Naive B cell (primary cell): ENCODE results near the gene SLC35F1. TPM values are rescaled to one million over a fixed set of nuclear protein-coding genes. Genes with fewer than 3 reads are reported as not detected.
A peak's percentile ranks its signal among the peaks of the same experiment; 100 is the strongest.
"Not testable (repeated sequence)": the region's sequence is repeated elsewhere in the genome, so short reads cannot be mapped to it uniquely, and the experiment has no call there.

Experiments
- ATAC-seq, 2 donors: fragments of 150-1000 bp; cut with Tn5 transposase; 2 replicates each; pipeline ENCODE4 v1.10.0; 2021; ENCODE audit warnings: low read depth in 2 of 2, mild to moderate bottlenecking in 2 of 2, moderate library complexity in 2 of 2
- DNase-seq: peaks from one replicate; pipeline ENCODE4 v3.0.0; 2022
- H3K27ac Mint-ChIP-seq, 6 donors: one replicate each; pipeline ENCODE4 v1.8.0; 2020 to 2022; ENCODE audit warnings: mild to moderate bottlenecking in 6 of 6, mixed read lengths in 6 of 6, moderate library complexity in 5 of 6, inconsistent platforms in 2 of 6
- H3K27me3 Mint-ChIP-seq, 3 donors: one replicate each; pipeline ENCODE4 v1.8.0; 2021 to 2022; ENCODE audit warnings: mixed read lengths in 3 of 3, mild to moderate bottlenecking in 1 of 3
- H3K36me3 Mint-ChIP-seq, 2 donors: one replicate each; pipeline ENCODE4 v1.8.0; 2020 to 2022; ENCODE audit warnings: mixed read lengths in 2 of 2, inconsistent platforms in 1 of 2, mild to moderate bottlenecking in 1 of 2
- H3K4me1 Mint-ChIP-seq, 3 donors: one replicate each; pipeline ENCODE4 v1.8.0; 2020 to 2022; ENCODE audit warnings: mixed read lengths in 3 of 3, inconsistent platforms in 1 of 3, mild to moderate bottlenecking in 1 of 3, moderate library complexity in 1 of 3
- H3K4me3 Mint-ChIP-seq, 8 donors: one replicate each; pipeline ENCODE4 v1.8.0; 2020 to 2022; ENCODE audit warnings: mild to moderate bottlenecking in 8 of 8, mixed read lengths in 8 of 8, moderate library complexity in 8 of 8, inconsistent platforms in 2 of 8
- H3K9me3 Mint-ChIP-seq, 7 donors: one replicate each; pipeline ENCODE4 v1.8.0; 2020 to 2022; ENCODE audit warnings: mixed read lengths in 7 of 7, mild to moderate bottlenecking in 5 of 7, inconsistent platforms in 2 of 7, moderate library complexity in 1 of 7
- polyA plus RNA-seq, 6 donors: library from polyadenylated mRNA; unstranded; fragments of 300-500 nt; fragmentation: Illumina TruSeq; gene quantifications; one replicate each; pipeline ENCODE4 v1.2.3, GENCODE V29; 2021; ENCODE audit warnings: low read depth in 6 of 6

Gene SLC35F1
- polyA plus RNA-seq, 6 donors from 2014 or later, result not detected

DNA sequence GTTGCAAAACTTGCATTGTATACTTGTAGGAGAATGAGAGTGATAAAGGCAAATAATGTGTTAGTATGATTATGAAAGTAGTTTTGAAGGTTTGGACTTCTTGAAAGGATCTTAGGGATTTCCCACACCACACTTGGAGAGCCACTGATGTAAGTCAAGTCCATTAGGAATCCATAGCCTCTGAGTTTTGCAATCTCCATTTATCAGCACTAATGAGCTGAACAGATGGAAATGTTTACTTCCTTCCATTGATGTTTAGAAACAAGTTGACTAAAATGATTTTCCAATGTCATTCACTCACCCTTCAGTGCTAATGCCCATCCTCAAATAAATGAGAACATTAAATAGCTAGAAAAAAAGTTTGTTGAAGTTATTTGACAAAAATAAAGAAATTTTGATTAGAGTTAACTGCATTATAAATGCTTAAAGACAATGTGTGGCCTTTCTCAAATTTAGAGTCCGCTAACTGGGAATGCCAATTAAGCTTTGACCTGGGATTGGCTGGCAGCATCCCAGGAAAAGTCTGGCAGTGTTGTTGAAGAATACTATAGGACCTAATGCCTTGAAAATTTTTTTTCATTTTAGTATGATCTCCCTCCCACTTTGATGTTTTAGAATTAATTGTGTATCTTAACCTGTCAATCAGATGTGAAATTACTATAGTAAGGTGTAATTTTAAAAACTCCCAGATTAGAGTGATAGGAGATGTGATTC lies 68.0 kb downstream of the SLC35F1 start:
- Mint-ChIP-seq H3K36me3 (no peaks in the 10 kb centered on the region), H3K27ac (no peak overlapping the region), H3K4me3 (no peak overlapping the region), H3K4me1 (no peaks in the 10 kb centered on the region), H3K27me3 (peaks cover 10 to 11% (median 11%) of the 10 kb centered on the region in 3 donors), H3K9me3 (peaks cover 6 to 15% (median 8%) of the 10 kb centered on the region in 7 donors)
- no peak for ATAC-seq
- DNase-seq, result no peak

DNA sequence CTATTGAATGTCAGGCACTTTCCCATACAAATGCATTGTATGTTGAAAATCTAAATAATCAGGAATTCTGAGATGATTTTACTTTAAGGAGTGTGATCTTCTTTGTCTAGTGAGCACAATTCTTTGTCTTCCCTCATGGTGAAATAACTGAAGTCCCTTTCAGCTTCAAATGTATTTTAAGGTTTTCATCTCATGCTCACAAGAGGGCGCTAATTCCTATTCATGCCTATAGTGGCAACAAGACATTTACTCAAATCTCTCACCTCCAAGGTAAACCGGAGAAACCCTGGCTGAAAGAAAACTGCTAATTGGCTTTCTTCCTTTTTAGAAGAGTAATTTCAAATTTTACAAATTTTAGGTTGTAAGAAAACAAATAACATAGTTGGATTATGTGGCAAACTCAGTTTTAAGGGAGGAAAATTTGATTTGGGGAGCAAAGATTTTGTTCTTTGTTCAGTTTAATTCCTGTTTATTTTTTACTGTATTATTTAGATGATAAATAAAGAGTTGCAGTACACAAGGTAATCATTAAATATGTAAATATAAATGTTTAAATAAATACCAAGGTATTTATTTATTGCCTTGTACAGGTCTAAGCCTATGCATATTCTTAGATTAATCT lies 69.1 kb downstream of the SLC35F1 start:
- H3K27ac Mint-ChIP-seq, result no peak overlapping the region
- H3K9me3 Mint-ChIP-seq, result peaks cover 6 to 10% (median 8%) of the 10 kb centered on the region in 7 donors
- peaks cover 17 to 18% (median 18%) of the 10 kb centered on the region in 3 donors for H3K27me3 Mint-ChIP-seq
- H3K36me3 Mint-ChIP-seq, result no peaks in the 10 kb centered on the region
- DNase-seq, result no peak
- no peak for ATAC-seq
- no peak overlapping the region for H3K4me3 Mint-ChIP-seq
- no peaks in the 10 kb centered on the region for H3K4me1 Mint-ChIP-seq

DNA sequence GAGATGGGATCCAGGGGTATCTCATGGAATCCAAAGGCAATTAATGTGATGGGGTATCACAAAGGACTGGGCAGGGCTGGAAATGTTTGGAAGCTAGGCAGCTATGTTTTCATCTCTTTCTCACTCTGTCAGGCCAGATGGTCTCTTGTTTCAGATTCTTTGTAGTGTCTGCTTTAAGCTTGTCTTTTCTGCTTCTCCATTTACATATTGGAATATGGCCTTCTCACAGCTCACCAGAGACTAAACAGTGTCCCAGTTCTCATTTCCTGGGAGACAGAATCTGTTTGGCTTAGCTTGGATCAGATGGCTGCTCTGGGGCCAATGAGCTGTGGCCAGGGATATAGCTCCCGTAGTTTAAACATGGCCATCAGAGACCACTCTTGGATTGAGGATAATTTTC lies 78.9 kb downstream of the SLC35F1 start:
- peaks cover 5 to 10% (median 7%) of the 10 kb centered on the region in 3 donors for H3K27me3 Mint-ChIP-seq
- no peak overlapping the region for H3K27ac Mint-ChIP-seq
- DNase-seq (no peak), ATAC-seq (no peak)
- H3K9me3 Mint-ChIP-seq, result peaks cover 0 to 2% (median 0%) of the 10 kb centered on the region in 7 donors
- no peaks in the 10 kb centered on the region for H3K4me1 Mint-ChIP-seq
- no peak overlapping the region for H3K4me3 Mint-ChIP-seq
- H3K36me3 Mint-ChIP-seq, result no peaks in the 10 kb centered on the region

DNA sequence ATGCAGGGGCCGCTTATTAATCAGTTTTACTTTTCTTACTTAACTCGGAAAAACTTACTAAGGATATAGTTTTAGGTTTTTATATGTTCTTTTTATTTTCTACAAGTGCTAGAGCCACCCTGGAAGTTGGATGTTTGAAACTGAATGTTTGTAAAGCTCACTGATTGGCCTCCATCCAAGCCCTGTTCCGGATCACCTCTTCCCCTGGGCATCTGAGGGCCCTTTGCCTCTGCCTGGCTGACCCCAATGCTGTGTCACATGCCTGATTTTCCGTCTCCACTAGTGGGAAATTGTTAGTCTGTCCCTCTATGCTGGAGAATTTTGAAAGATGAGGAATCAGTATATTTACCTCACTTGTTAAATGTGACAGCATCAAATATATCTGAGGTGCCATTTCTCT lies 79.3 kb downstream of the SLC35F1 start:
- no peaks in the 10 kb centered on the region for H3K4me1 Mint-ChIP-seq
- H3K9me3 Mint-ChIP-seq, result no peaks in the 10 kb centered on the region
- no peaks in the 10 kb centered on the region for H3K36me3 Mint-ChIP-seq
- DNase-seq (no peak), ATAC-seq (no peak)
- H3K27ac Mint-ChIP-seq, result no peak overlapping the region
- H3K4me3 Mint-ChIP-seq, result no peak overlapping the region
- H3K27me3 Mint-ChIP-seq, result peaks cover under 1 to 6% (median 4%) of the 10 kb centered on the region in 3 donors

DNA sequence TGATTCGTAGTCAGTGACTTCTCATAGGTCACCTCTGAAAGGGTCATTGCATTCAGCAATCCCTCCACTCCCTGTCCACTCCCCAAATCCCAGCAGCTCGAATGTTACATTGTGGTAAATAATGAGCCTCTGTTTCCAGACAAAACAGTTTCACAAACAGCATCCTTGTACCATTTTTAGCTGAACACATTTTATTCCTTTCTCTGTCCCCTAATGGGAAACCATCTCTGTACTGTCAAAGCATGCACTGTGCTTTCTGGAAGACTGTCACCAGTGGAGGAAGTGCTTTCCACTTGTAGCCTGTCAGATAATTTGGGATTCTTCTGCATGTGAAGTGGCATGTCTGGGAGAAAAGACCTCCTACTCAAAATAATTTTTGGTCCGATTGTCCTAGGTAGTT lies 82.0 kb downstream of the SLC35F1 start:
- ATAC-seq, result no peak
- H3K9me3 Mint-ChIP-seq, result no peaks in the 10 kb centered on the region
- no peak overlapping the region for H3K4me3 Mint-ChIP-seq
- peaks cover 4 to 6% (median 4%) of the 10 kb centered on the region in 3 donors for H3K27me3 Mint-ChIP-seq
- H3K27ac Mint-ChIP-seq, result peak overlapping the region in 1 of 6 donors; percentile 65
- H3K36me3 Mint-ChIP-seq, result no peaks in the 10 kb centered on the region
- DNase-seq, result no peak
- no peaks in the 10 kb centered on the region for H3K4me1 Mint-ChIP-seq

DNA sequence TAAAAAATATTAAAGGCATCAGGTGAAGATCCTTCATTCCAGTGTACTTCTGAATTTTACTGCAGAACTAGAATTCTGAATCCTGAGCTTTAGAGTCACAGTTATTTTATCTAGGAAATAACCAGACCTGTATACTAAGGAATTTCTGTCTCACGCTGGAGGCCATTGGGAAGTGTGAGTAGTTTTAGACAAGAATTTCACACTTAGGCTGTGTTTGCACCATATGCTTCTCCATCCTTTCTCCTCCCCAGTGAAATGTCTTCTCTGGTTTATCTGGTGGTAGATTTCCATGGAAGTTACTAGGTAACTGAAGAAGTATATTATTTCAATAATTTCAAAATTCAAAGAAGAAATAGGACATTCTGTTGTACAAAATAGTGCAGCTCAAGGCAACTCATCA lies 83.1 kb downstream of the SLC35F1 start:
- Mint-ChIP-seq H3K27me3 (peaks cover 4 to 8% (median 6%) of the 10 kb centered on the region in 3 donors), H3K36me3 (no peaks in the 10 kb centered on the region), H3K27ac (no peak overlapping the region), H3K4me1 (no peaks in the 10 kb centered on the region), H3K4me3 (no peak overlapping the region), H3K9me3 (no peaks in the 10 kb centered on the region)
- no peak for ATAC-seq
- no peak for DNase-seq

DNA sequence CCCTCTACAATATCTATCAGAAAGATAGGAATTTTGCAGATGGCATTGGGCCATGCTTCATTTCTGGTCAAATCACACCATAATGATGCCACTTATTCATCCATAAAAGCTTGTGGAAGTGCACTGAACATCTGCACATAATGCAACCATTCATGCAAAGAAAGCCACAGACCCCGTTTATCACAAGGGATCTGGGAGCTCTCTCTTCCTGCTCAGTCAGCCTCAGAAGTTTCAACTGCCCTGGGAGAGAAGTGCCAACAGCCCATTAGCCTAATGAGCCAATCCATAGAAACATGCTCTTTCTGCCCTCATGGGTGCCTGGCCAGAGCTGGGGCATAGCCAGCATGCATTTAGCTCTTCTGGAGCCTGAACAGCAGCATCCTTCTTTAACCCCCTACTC lies 85.8 kb downstream of the SLC35F1 start:
- no peak overlapping the region for H3K4me3 Mint-ChIP-seq
- no peaks in the 10 kb centered on the region for H3K4me1 Mint-ChIP-seq
- peaks cover 0 to 8% (median 4%) of the 10 kb centered on the region in 3 donors for H3K27me3 Mint-ChIP-seq
- ATAC-seq (no peak), DNase-seq (no peak)
- H3K9me3 Mint-ChIP-seq, result peaks cover 0 to 1% (median 0%) of the 10 kb centered on the region in 7 donors
- no peaks in the 10 kb centered on the region for H3K36me3 Mint-ChIP-seq
- H3K27ac Mint-ChIP-seq, result no peak overlapping the region

DNA sequence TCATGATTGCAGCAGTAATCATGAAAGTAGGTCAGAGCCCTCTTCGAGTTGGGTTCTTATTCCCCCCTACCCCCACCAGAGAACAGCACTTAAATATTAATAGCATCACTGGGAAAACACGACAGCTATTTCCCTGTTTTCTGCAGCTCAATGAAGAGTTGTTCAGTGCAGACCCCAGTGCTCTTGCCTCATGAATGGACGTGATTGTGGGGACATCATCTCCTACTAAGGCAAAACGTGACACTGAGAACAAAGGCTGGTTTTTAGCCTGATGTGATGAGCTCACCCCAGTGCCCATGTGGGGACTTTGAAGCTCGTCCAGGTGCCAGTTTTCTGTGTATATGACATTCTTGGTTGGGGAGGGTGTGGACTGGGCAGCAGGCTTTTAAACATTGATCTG lies 105.9 kb downstream of the SLC35F1 start:
- Mint-ChIP-seq H3K4me3 (no peak overlapping the region), H3K36me3 (no peaks in the 10 kb centered on the region), H3K9me3 (peaks cover 2 to 11% (median 7%) of the 10 kb centered on the region in 7 donors), H3K27ac (no peak overlapping the region), H3K4me1 (no peaks in the 10 kb centered on the region), H3K27me3 (no peaks in the 10 kb centered on the region)
- no peak for ATAC-seq
- DNase-seq, result no peak

DNA sequence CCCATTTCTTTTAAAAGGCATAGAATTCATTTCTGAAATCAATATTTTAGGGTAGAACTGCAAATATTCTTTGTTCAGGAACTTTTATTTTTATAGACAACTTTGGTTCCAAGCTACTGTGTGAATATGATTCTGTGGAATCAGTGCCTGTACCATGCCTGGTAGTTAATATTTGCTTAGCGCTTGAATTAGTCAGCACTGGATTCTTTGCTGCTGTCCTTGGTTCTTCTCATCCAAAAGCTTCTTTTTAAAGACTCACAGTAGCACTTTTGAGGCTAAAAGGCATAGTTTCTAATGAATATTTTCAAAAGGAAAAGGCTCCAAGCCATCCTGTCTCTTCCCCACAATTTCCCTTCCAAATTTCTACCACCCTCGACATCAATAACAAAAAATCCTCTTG lies 109.5 kb downstream of the SLC35F1 start:
- Mint-ChIP-seq H3K27me3 (no peaks in the 10 kb centered on the region), H3K4me1 (no peaks in the 10 kb centered on the region), H3K9me3 (peaks cover 0 to 5% (median under 1%) of the 10 kb centered on the region in 7 donors), H3K4me3 (no peak overlapping the region), H3K36me3 (no peaks in the 10 kb centered on the region), H3K27ac (no peak overlapping the region)
- ATAC-seq (no peak), DNase-seq (no peak)

DNA sequence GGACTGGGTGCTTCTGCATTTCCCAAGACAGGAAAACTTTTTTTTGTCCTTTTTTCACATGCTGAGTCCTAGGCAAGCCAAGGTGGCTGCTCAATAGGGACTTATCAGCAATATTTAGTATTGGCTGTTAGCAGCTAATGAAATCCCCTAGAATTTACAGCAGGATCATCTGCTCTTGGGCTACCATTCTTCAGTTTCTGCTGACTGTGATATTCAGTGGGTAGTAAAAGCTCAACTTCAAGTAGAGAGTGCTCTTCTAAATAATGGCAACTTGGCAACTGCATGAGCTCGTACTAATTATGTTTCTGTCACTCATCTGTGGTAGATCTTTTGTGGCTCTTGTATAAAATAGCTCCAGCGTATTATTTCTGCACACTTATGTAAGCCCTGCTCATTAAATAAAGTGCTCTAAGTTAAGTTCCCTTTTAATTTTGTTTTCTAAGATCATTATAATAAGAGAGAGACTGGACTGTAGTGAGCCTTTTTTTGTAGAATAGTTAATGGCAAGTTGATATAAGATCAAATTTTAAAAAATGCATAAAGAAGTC lies 110.3 kb downstream of the SLC35F1 start:
- Mint-ChIP-seq H3K4me1 (no peaks in the 10 kb centered on the region), H3K27me3 (peaks cover 0 to 6% (median 5%) of the 10 kb centered on the region in 3 donors), H3K36me3 (no peaks in the 10 kb centered on the region), H3K4me3 (no peak overlapping the region), H3K27ac (no peak overlapping the region), H3K9me3 (peaks cover 0 to 8% (median 2%) of the 10 kb centered on the region in 7 donors)
- no peak for ATAC-seq
- DNase-seq, result no peak

DNA sequence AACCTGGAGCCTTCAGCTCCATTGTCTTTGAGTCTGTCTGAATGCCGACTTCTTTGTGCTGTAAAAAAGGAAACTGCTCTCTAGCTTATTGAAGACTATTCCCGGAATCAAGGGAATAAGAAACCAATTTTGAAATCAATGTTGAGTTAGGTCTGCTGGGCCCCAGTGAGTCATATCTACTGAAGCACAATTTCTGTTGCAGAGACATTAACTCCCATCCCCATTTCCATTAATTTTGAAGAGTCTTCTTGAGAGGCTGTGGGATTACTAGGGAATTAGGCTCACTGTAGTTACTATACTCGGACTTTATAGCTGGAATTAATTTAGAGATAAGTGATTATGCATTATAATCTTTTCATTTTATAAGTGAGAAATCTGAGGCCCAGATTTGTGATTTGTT lies 116.7 kb downstream of the SLC35F1 start:
- ATAC-seq (no peak), DNase-seq (no peak)
- H3K4me1 Mint-ChIP-seq, result no peaks in the 10 kb centered on the region
- no peak overlapping the region for H3K4me3 Mint-ChIP-seq
- peaks cover 0 to 8% (median 5%) of the 10 kb centered on the region in 3 donors for H3K27me3 Mint-ChIP-seq
- peaks cover 0 to 6% (median 0%) of the 10 kb centered on the region in 7 donors for H3K9me3 Mint-ChIP-seq
- no peak overlapping the region for H3K27ac Mint-ChIP-seq
- no peaks in the 10 kb centered on the region for H3K36me3 Mint-ChIP-seq

DNA sequence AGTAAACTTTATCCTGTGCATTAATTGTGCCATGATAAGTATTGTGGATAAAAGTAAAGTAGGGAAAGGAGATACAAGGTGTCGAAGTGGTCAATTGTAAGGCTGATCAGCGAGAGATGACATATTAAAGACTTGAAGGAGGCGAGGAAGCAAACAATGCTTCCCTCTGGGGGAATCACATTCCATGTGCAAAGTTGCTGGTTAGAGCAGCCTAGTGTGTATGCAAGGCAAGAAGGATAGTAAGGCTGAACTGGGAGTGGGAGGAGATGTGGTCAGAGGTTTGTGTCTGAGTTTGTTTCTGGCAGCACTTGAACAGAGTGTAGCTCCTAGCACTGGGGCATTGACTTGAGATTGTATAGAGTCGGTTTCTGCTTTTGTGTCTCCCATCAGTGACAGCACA lies 122.9 kb downstream of the SLC35F1 start:
- Mint-ChIP-seq H3K9me3 (peaks cover 0 to 9% (median 4%) of the 10 kb centered on the region in 7 donors), H3K36me3 (no peaks in the 10 kb centered on the region), H3K4me1 (no peaks in the 10 kb centered on the region), H3K27me3 (no peaks in the 10 kb centered on the region), H3K4me3 (no peak overlapping the region), H3K27ac (no peak overlapping the region)
- no peak for ATAC-seq
- no peak for DNase-seq

DNA sequence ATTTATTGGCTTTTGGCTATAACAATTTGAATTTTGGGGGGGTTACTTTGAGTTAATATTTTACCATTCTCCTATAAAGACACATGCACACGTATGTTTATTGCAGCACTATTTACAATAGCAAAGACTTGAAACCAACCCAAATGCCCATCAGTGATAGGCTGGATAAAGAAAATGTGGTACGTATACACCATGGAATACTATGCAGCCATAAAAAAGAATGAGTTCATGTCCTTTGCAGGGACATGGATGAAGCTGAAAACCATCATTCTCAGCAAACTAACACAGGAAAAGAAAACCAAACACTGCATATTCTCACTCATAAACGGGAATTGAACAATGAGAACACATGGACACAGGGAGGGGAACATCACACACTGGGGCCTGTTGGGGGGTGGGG lies 130.4 kb downstream of the SLC35F1 start:
- H3K27ac Mint-ChIP-seq, ATAC-seq, DNase-seq, H3K36me3 Mint-ChIP-seq, H3K4me3 Mint-ChIP-seq, H3K27me3 Mint-ChIP-seq, H3K4me1 Mint-ChIP-seq: not testable (repeated sequence)
- H3K9me3 Mint-ChIP-seq, result peaks cover 0 to 19% (median 13%) of the 10 kb centered on the region in 7 donors

DNA sequence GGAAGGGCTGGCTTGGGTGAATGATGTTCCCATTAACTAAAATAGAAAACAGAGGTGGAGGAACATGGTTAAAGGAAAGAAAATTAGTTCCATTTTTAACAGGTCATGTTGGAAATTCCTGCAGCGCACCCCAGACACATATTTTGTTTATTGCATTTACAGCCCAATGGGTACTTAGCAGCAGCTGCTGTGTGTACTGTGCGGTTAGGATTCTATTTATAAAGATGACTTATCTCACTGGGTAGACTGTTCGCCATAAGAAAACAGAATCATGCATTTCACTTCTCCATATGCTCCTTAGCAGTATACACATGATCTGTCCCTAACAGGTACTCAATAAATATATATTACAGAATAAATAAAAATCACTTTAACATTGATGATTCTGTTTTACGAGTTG lies 135.8 kb downstream of the SLC35F1 start:
- Mint-ChIP-seq H3K9me3 (peaks cover 0 to 5% (median 2%) of the 10 kb centered on the region in 7 donors), H3K4me3 (no peak overlapping the region), H3K4me1 (no peaks in the 10 kb centered on the region), H3K27ac (no peak overlapping the region), H3K36me3 (no peaks in the 10 kb centered on the region), H3K27me3 (peaks cover 0 to 9% (median 0%) of the 10 kb centered on the region in 3 donors)
- DNase-seq (no peak), ATAC-seq (no peak)
